Liver (tissue), 9 donors: Measurements from ENCODE around the gene ATOH8. TPM values are rescaled to one million over a fixed set of nuclear protein-coding genes. Genes with fewer than 3 reads are reported as not detected.

Source experiments
- DNase-seq: peaks from one replicate; pipeline ENCODE4 v3.0.0-alpha.2; 2017; ENCODE audit warnings: low spot score
- H3K27ac ChIP-seq, 2 donors: one replicate each; pipeline ENCODE4 v1.7.0; 2013; ENCODE audit warnings: inconsistent platforms in 2 of 2, low read length in 2 of 2, control low read depth in 1 of 2, low read depth in 1 of 2, mild to moderate bottlenecking in 1 of 2
- H3K27me3 ChIP-seq, 4 donors: one replicate each; pipeline versions ENCODE4 v1.6.1 to v1.7.0; 2013; ENCODE audit warnings: low read length in 3 of 4, inconsistent platforms in 1 of 4, mild to moderate bottlenecking in 1 of 4, moderate library complexity in 1 of 4; ENCODE audit not compliant: control insufficient read depth in 4 of 4, insufficient read depth in 4 of 4
- H3K36me3 ChIP-seq, 4 donors: one replicate each; pipeline versions ENCODE4 v1.6.1 to v1.7.0; 2013; ENCODE audit warnings: low read length in 3 of 4, mild to moderate bottlenecking in 3 of 4, low read depth in 1 of 4, moderate library complexity in 1 of 4; ENCODE audit not compliant: control insufficient read depth in 4 of 4, insufficient read depth in 3 of 4
- H3K4me1 ChIP-seq, 4 donors: one replicate each; pipeline versions ENCODE4 v1.6.1 to v1.7.0; 2013; ENCODE audit warnings: low read length in 3 of 4, mild to moderate bottlenecking in 3 of 4, moderate library complexity in 1 of 4; ENCODE audit not compliant: control insufficient read depth in 4 of 4, insufficient read depth in 4 of 4
- H3K4me3 ChIP-seq, 3 donors: one replicate each; pipeline versions ENCODE4 v1.6.1 to v1.7.0; 2013; ENCODE audit warnings: low read length in 3 of 3, control low read depth in 1 of 3, low read depth in 1 of 3, mild to moderate bottlenecking in 1 of 3
- H3K9ac ChIP-seq, 2 donors: one replicate each; pipeline ENCODE4 v1.7.0; 2013; ENCODE audit warnings: low read length in 2 of 2, mild to moderate bottlenecking in 2 of 2, moderate library complexity in 2 of 2, control low read depth in 1 of 2, low read depth in 1 of 2
- H3K9me3 ChIP-seq, 4 donors: one replicate each; pipeline versions ENCODE4 v1.6.1 to v1.7.0; 2013; ENCODE audit warnings: low read length in 3 of 4; ENCODE audit not compliant: control insufficient read depth in 4 of 4
- CTCF ChIP-seq: fragments of 150-350 bp; IDR thresholded peaks from 2 replicates; pipeline ENCODE4 v1.5.1; 2017; ENCODE audit warnings: improper control_type of control experiment, low read depth, low read length; ENCODE audit not compliant: missing input control
- EGR1 ChIP-seq, 2 donors: IDR thresholded peaks; 2 replicates each; pipeline ENCODE4 v1.6.1; 2016 to 2018; ENCODE audit warnings: antibody characterized with exemption in 2 of 2, low read depth in 2 of 2
- FOXA1 ChIP-seq: IDR thresholded peaks from 2 replicates; pipeline ENCODE4 v1.6.1; 2016; ENCODE audit warnings: antibody characterized with exemption
- FOXA2 ChIP-seq: IDR thresholded peaks from 2 replicates; pipeline ENCODE4 v1.6.1; 2016; ENCODE audit warnings: antibody characterized with exemption
- GABPA ChIP-seq, 2 donors: IDR thresholded peaks in 1 of 2; conservative IDR thresholded peaks in 1 of 2; 2 replicates each; pipeline ENCODE4 v1.6.1; 2016; ENCODE audit warnings: antibody characterized with exemption in 2 of 2, mild to moderate bottlenecking in 1 of 2, moderate library complexity in 1 of 2
- HNF4A ChIP-seq, 2 donors: conservative IDR thresholded peaks; 2 replicates each; pipeline ENCODE4 v1.6.1; 2016; ENCODE audit warnings: antibody characterized with exemption in 2 of 2, mild to moderate bottlenecking in 2 of 2
- HNF4G ChIP-seq: IDR thresholded peaks from 2 replicates; pipeline ENCODE4 v1.6.1; 2016; ENCODE audit warnings: antibody characterized with exemption
- JUND ChIP-seq, 2 donors: IDR thresholded peaks; 2 replicates each; pipeline ENCODE4 v1.6.1; 2016; ENCODE audit warnings: antibody characterized with exemption in 2 of 2
- NR2F2 ChIP-seq: IDR thresholded peaks from 2 replicates; pipeline ENCODE4 v1.6.1; 2016; ENCODE audit warnings: antibody characterized with exemption
- RAD21 ChIP-seq, 2 donors: IDR thresholded peaks; 2 replicates each; pipeline ENCODE4 v1.6.1; 2016; ENCODE audit warnings: antibody characterized with exemption in 2 of 2, mild to moderate bottlenecking in 2 of 2
- RXRA ChIP-seq, 2 donors: IDR thresholded peaks; 2 replicates each; pipeline ENCODE4 v1.6.1; 2017 to 2018; ENCODE audit warnings: antibody characterized with exemption in 2 of 2, mild to moderate bottlenecking in 1 of 2
- SP1 ChIP-seq: IDR thresholded peaks from 2 replicates; pipeline ENCODE4 v1.6.1; 2018; ENCODE audit warnings: antibody characterized with exemption, mild to moderate bottlenecking
- TAF1 ChIP-seq: conservative IDR thresholded peaks from 2 replicates; pipeline ENCODE4 v1.6.1; 2016; ENCODE audit warnings: antibody characterized with exemption, mild to moderate bottlenecking
- YY1 ChIP-seq: IDR thresholded peaks from 2 replicates; pipeline ENCODE4 v1.6.1; 2016; ENCODE audit warnings: antibody characterized with exemption, mild to moderate bottlenecking
- WGBS: extraction: QIAGEN DNeasy Blood & Tissue Kit; methylation state at CpG from one replicate; pipeline ENCODE4 v1.1.7; 2013; 5-methylcytosine and 5-hydroxymethylcytosine counted together
- polyA plus RNA-seq, 2 donors: library from polyadenylated mRNA; stranded (reverse) in 1 of 2; unstranded in 1 of 2; fragments of 200-250 nt in 1 of 2; fragments of >200 nt in 1 of 2; fragmentation: Nextera tagmentation in 1 of 2; extraction: Ambion mirVana in 1 of 2; gene quantifications; one replicate each; pipeline versions ENCODE4 v1.2.1 to v1.2.3, GENCODE V29; 2013 to 2015
- total RNA-seq, 2 donors: library from RNA; depleted of rRNA; stranded (reverse); fragments of >200 nt; gene quantifications; one replicate each; pipeline ENCODE4 v1.2.3, GENCODE V29; 2014
- TF ChIP-seq, protein P1 (sequence below): IDR thresholded peaks from 2 replicates; pipeline ENCODE4 v1.6.1; 2016; ENCODE audit warnings: antibody characterized with exemption, mild to moderate bottlenecking
- TF ChIP-seq, protein P2 (sequence below): IDR thresholded peaks from 2 replicates; pipeline ENCODE4 v1.6.1; 2016; ENCODE audit warnings: antibody characterized with exemption
- TF ChIP-seq, protein P3 (sequence below): IDR thresholded peaks from 2 replicates; pipeline ENCODE4 v1.6.1; 2016; ENCODE audit warnings: antibody characterized with exemption
- TF ChIP-seq, protein P4 (sequence below): IDR thresholded peaks from 2 replicates; pipeline ENCODE4 v1.6.1; 2016; ENCODE audit warnings: antibody characterized with exemption
- donor health status: healthy.
- donor health status: healthy.
- donor health status: healthy.
- donor health status: healthy.
- donor health status: healthy.

The ATOH8 gene
- total and polyA plus RNA-seq, 4 donors = 0.33 to 37.7 (median 26.8) TPM

DNA sequence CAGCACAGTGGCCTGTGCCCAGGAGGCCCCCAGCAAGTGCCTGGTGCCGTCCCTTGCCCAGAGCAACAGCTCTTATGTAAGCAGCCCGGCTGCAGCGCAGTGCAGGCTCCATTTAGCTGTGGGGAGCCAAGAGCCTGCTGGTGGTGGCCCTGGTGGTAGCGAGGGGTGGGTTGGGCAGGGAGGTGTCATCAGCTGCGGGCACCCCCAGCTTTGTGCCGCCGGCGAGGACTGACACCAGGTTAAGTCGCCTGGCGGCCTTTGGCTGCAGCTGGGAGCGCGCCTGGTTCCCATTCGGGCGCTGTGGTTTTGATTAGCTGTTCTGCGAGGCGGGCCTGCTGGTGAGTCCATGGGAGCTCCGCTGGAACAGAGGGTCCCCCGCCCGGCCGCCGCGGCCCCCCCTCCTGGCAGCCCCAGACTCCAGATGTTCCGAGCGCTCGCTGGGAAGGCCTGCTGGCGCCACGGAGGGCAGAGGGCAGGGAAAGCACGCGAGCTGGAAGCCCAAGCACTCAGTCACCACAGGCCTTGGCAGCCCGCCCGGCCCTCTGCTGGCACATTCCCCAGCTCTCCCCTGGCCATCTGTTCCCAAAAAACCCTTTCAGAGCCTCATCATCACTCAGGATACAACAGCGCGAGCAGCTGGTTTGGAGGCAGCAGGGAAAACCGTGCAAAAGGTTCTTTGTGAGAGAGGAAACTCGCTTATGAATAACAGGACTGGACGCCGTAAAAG lies 18.4 kb downstream of the ATOH8 start:
- peak; percentile 41 for TF ChIP-seq FOXA2
- TF ChIP-seq CTCF = peak; percentile 46
- TF ChIP-seq, protein P1, sequence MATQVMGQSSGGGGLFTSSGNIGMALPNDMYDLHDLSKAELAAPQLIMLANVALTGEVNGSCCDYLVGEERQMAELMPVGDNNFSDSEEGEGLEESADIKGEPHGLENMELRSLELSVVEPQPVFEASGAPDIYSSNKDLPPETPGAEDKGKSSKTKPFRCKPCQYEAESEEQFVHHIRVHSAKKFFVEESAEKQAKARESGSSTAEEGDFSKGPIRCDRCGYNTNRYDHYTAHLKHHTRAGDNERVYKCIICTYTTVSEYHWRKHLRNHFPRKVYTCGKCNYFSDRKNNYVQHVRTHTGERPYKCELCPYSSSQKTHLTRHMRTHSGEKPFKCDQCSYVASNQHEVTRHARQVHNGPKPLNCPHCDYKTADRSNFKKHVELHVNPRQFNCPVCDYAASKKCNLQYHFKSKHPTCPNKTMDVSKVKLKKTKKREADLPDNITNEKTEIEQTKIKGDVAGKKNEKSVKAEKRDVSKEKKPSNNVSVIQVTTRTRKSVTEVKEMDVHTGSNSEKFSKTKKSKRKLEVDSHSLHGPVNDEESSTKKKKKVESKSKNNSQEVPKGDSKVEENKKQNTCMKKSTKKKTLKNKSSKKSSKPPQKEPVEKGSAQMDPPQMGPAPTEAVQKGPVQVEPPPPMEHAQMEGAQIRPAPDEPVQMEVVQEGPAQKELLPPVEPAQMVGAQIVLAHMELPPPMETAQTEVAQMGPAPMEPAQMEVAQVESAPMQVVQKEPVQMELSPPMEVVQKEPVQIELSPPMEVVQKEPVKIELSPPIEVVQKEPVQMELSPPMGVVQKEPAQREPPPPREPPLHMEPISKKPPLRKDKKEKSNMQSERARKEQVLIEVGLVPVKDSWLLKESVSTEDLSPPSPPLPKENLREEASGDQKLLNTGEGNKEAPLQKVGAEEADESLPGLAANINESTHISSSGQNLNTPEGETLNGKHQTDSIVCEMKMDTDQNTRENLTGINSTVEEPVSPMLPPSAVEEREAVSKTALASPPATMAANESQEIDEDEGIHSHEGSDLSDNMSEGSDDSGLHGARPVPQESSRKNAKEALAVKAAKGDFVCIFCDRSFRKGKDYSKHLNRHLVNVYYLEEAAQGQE = peak; percentile 92
- TF ChIP-seq TAF1 = peak; percentile 75
- TF ChIP-seq RXRA (IDR thresholded peaks at IDR 0.05) = peak; percentile 85 to 88
- TF ChIP-seq, protein P2, sequence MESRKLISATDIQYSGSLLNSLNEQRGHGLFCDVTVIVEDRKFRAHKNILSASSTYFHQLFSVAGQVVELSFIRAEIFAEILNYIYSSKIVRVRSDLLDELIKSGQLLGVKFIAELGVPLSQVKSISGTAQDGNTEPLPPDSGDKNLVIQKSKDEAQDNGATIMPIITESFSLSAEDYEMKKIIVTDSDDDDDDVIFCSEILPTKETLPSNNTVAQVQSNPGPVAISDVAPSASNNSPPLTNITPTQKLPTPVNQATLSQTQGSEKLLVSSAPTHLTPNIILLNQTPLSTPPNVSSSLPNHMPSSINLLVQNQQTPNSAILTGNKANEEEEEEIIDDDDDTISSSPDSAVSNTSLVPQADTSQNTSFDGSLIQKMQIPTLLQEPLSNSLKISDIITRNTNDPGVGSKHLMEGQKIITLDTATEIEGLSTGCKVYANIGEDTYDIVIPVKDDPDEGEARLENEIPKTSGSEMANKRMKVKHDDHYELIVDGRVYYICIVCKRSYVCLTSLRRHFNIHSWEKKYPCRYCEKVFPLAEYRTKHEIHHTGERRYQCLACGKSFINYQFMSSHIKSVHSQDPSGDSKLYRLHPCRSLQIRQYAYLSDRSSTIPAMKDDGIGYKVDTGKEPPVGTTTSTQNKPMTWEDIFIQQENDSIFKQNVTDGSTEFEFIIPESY = peak; percentile 88
- TF ChIP-seq SP1 = peak; percentile 94
- TF ChIP-seq RAD21 (IDR thresholded peaks at IDR 0.05) = peak; percentile 67 to 73
- peak; percentile 11 for TF ChIP-seq FOXA1
- TF ChIP-seq, protein P3, sequence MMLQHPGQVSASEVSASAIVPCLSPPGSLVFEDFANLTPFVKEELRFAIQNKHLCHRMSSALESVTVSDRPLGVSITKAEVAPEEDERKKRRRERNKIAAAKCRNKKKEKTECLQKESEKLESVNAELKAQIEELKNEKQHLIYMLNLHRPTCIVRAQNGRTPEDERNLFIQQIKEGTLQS = peak; percentile 52
- peak; percentile 49 to 62 for TF ChIP-seq JUND (IDR thresholded peaks at IDR 0.05)
- peak; percentile 82 for TF ChIP-seq YY1
- no peak for TF ChIP-seq HNF4G
- TF ChIP-seq NR2F2 = peak; percentile 99
- peak; percentile 85 to 89 for TF ChIP-seq HNF4A (conservative IDR thresholded peaks at IDR 0.05)
- TF ChIP-seq, protein P4, sequence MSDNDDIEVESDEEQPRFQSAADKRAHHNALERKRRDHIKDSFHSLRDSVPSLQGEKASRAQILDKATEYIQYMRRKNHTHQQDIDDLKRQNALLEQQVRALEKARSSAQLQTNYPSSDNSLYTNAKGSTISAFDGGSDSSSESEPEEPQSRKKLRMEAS = peak; percentile 88
- peak in 1 of 2 donors; percentile 78 for TF ChIP-seq EGR1 (IDR thresholded peaks at IDR 0.05; ENCODE audit: low read depth in 2 of 2)
- TF ChIP-seq GABPA (IDR thresholded peaks at IDR 0.05 in 1 of 2, conservative IDR thresholded peaks at IDR 0.05 in 1 of 2) = peak in 1 of 2 donors; percentile 60
- H3K9ac ChIP-seq = peak overlapping the region in 1 of 2 donors; percentile 56
- no peaks in the 10 kb centered on the region for H3K27me3 ChIP-seq
- H3K36me3 ChIP-seq = no peaks in the 10 kb centered on the region
- peak; percentile 70 for DNase-seq
- H3K9me3 ChIP-seq = no peaks in the 10 kb centered on the region
- peaks cover 37 to 78% (median 62%) of the 10 kb centered on the region in 4 donors for H3K4me1 ChIP-seq
- 3% methylated on average over 37 of the region's 37 CpGs for WGBS
- peak overlapping the region; percentile 85 to 86 for H3K27ac ChIP-seq
- H3K4me3 ChIP-seq = peak overlapping the region in 1 of 3 donors; percentile 5
